ENCODE results near the gene SLC44A5.

Gene SLC44A5

DNA sequence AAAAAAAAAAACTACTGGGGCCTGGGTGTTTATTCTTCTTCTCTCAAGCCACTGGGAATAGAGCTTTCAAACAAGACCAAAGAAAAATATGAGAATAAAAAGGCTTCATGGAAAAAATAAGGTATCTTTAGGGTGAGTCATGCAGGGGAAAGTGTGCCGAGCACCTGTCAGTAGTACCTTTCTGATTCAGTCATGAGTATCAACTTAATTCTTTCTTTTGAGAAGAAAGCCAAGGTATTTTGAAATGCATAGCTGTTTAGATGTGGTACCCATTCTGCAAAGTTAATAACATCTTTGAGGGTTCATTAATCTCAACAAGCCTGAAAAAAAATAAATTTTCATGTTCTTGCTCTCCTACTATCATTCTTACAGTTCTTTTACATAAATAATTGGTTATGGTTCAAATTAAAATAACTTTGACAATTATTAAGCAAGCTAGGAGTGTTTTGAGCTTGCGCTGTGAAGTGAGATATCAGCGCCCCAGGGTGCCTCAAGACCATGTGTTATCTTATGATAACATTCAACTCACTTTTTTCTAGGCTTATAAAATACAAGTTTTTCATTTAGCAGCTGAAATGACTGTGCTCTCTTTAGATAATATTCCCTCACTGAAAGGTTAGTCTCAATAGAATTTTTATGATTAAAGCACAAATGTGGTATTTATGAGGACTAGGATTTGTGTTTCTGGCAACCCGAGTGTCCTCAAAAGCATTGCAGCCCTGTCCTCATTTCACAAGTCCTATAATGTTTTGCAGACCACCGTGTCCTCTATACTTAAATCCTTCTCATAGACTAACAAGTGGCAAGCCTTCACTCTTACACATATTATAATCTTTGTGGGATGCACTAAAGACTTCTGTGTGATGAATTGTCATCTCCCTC is 138.6 kb downstream of the SLC44A5 start:
- no peak for TF ChIP-seq FOXM1 (IDR thresholded peaks at IDR 0.05; ENCODE audit: borderline replicate concordance, low read depth)
- no peak for TF ChIP-seq ZBTB7A (IDR thresholded peaks at IDR 0.05; ENCODE audit: low read depth)
- no peak for TF ChIP-seq EP300 (IDR thresholded peaks at IDR 0.05; ENCODE audit: borderline replicate concordance)
- no peak for TF ChIP-seq RAD21 (IDR thresholded peaks at IDR 0.05; ENCODE audit: low read depth)
- TF ChIP-seq, protein P1, sequence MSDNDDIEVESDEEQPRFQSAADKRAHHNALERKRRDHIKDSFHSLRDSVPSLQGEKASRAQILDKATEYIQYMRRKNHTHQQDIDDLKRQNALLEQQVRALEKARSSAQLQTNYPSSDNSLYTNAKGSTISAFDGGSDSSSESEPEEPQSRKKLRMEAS (IDR thresholded peaks at IDR 0.05): no peak
- no peak for TF ChIP-seq TCF12 (IDR thresholded peaks at IDR 0.05; ENCODE audit: low read depth)
- TF ChIP-seq TEAD4 (IDR thresholded peaks at IDR 0.05): no peak

DNA sequence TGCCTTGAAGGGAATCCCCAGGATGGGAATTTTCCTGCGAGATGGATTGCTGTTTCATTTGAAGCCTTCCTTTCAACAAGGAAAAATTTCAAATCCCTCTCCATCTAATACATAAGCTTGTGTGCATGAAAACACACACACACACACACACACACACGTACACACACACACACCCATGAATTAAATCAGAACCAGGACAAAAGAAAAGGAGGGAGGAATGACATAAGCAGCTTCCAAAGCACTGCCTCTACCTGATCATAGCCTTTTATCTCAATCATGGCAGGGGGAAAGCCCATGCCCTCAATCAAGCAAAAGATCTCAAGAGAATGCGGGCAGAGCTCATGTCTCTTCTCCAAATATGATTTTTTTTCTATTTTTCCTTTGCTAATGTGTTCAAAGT is 139.7 kb downstream of the SLC44A5 start:
- TF ChIP-seq TEAD4 (IDR thresholded peaks at IDR 0.05) (no peak), TAF1 (IDR thresholded peaks at IDR 0.05; ENCODE audit: low read depth) (no peak), CREB1 (IDR thresholded peaks at IDR 0.05; ENCODE audit: low read depth) (no peak), YY1 (IDR thresholded peaks at IDR 0.05; ENCODE audit: low read depth) (no peak), EGR1 (IDR thresholded peaks at IDR 0.05) (no peak), CEBPB (IDR thresholded peaks at IDR 0.05) (no peak), TCF12 (IDR thresholded peaks at IDR 0.05; ENCODE audit: low read depth) (no peak), EP300 (IDR thresholded peaks at IDR 0.05; ENCODE audit: borderline replicate concordance) (no peak), FOXM1 (IDR thresholded peaks at IDR 0.05; ENCODE audit: borderline replicate concordance, low read depth) (no peak), RAD21 (IDR thresholded peaks at IDR 0.05; ENCODE audit: low read depth) (no peak), ZBTB7A (IDR thresholded peaks at IDR 0.05; ENCODE audit: low read depth) (no peak), NFIC (IDR thresholded peaks at IDR 0.05) (no peak)
- TF ChIP-seq, protein P2, sequence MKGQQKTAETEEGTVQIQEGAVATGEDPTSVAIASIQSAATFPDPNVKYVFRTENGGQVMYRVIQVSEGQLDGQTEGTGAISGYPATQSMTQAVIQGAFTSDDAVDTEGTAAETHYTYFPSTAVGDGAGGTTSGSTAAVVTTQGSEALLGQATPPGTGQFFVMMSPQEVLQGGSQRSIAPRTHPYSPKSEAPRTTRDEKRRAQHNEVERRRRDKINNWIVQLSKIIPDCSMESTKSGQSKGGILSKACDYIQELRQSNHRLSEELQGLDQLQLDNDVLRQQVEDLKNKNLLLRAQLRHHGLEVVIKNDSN (IDR thresholded peaks at IDR 0.05): no peak
- TF ChIP-seq, protein P1 (IDR thresholded peaks at IDR 0.05): no peak
- TF ChIP-seq, protein P3, sequence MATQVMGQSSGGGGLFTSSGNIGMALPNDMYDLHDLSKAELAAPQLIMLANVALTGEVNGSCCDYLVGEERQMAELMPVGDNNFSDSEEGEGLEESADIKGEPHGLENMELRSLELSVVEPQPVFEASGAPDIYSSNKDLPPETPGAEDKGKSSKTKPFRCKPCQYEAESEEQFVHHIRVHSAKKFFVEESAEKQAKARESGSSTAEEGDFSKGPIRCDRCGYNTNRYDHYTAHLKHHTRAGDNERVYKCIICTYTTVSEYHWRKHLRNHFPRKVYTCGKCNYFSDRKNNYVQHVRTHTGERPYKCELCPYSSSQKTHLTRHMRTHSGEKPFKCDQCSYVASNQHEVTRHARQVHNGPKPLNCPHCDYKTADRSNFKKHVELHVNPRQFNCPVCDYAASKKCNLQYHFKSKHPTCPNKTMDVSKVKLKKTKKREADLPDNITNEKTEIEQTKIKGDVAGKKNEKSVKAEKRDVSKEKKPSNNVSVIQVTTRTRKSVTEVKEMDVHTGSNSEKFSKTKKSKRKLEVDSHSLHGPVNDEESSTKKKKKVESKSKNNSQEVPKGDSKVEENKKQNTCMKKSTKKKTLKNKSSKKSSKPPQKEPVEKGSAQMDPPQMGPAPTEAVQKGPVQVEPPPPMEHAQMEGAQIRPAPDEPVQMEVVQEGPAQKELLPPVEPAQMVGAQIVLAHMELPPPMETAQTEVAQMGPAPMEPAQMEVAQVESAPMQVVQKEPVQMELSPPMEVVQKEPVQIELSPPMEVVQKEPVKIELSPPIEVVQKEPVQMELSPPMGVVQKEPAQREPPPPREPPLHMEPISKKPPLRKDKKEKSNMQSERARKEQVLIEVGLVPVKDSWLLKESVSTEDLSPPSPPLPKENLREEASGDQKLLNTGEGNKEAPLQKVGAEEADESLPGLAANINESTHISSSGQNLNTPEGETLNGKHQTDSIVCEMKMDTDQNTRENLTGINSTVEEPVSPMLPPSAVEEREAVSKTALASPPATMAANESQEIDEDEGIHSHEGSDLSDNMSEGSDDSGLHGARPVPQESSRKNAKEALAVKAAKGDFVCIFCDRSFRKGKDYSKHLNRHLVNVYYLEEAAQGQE (IDR thresholded peaks at IDR 0.05; ENCODE audit: low read depth): no peak

DNA sequence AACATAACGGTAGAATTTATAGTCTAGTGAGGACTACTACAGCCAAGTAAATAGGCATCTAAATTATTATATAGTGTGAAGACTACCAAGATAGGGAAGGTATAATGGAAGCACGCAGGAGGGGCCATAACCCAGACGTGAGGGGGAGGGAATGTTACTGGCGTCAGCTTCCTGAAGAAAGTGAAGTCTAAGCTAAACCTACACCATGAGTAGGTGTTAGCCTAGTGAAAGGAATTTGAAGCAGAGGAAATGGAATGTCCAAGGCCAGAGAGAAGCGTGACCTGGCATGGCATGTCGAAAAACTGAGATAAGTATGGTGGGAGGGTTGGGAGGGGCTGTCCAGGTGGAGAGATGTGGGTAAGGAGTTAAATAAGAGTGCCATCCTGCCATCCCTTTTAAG is 140.5 kb downstream of the SLC44A5 start:
- no peak for TF ChIP-seq TEAD4 (IDR thresholded peaks at IDR 0.05)
- TF ChIP-seq, protein P1 (IDR thresholded peaks at IDR 0.05): no peak
- TF ChIP-seq CEBPB (IDR thresholded peaks at IDR 0.05): no peak
- TF ChIP-seq FOXM1 (IDR thresholded peaks at IDR 0.05; ENCODE audit: borderline replicate concordance, low read depth): no peak
- no peak for TF ChIP-seq YY1 (IDR thresholded peaks at IDR 0.05; ENCODE audit: low read depth)
- no peak for TF ChIP-seq CREB1 (IDR thresholded peaks at IDR 0.05; ENCODE audit: low read depth)
- TF ChIP-seq, protein P3 (IDR thresholded peaks at IDR 0.05; ENCODE audit: low read depth): no peak
- TF ChIP-seq ZBTB7A (IDR thresholded peaks at IDR 0.05; ENCODE audit: low read depth): no peak
- no peak for TF ChIP-seq RAD21 (IDR thresholded peaks at IDR 0.05; ENCODE audit: low read depth)
- no peak for TF ChIP-seq EGR1 (IDR thresholded peaks at IDR 0.05)
- no peak for TF ChIP-seq TCF12 (IDR thresholded peaks at IDR 0.05; ENCODE audit: low read depth)
- TF ChIP-seq, protein P2 (IDR thresholded peaks at IDR 0.05): no peak
- TF ChIP-seq TAF1 (IDR thresholded peaks at IDR 0.05; ENCODE audit: low read depth): no peak
- TF ChIP-seq NFIC (IDR thresholded peaks at IDR 0.05): no peak
- TF ChIP-seq EP300 (IDR thresholded peaks at IDR 0.05; ENCODE audit: borderline replicate concordance): no peak

DNA sequence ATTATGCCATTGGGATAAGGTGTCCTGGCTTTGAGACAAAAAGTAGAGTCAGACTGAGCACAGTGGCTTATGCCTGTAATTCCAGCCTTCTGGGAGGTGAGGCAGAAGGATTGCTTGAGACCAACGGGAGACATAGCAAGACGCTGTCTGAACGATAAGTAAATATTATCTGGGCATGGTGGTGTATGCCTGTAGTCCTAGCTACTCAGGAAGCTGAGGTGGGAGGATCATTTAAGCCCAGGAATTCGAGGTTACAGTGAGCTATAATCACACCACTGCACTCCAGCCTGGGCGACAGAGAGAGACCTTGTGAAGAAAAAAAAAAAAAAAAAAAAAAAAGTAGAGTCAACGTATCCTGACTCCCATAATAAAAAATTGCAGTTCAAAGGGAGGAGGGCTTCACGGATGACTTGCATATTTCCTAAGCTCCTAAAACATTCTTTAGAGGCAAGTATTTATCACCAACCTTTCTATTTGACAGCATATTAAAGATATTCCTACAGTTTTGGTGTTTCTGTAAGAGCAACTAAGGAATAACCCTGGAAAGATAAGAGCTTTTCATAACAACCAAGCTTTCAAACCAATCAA is 141.2 kb downstream of the SLC44A5 start:
- no peak for TF ChIP-seq NFIC (IDR thresholded peaks at IDR 0.05)
- TF ChIP-seq FOXM1 (IDR thresholded peaks at IDR 0.05; ENCODE audit: borderline replicate concordance, low read depth): no peak
- no peak for TF ChIP-seq TEAD4 (IDR thresholded peaks at IDR 0.05)
- no peak for TF ChIP-seq EGR1 (IDR thresholded peaks at IDR 0.05)
- no peak for TF ChIP-seq ZBTB7A (IDR thresholded peaks at IDR 0.05; ENCODE audit: low read depth)
- TF ChIP-seq EP300 (IDR thresholded peaks at IDR 0.05; ENCODE audit: borderline replicate concordance): no peak
- TF ChIP-seq, protein P1 (IDR thresholded peaks at IDR 0.05): no peak
- TF ChIP-seq CEBPB (IDR thresholded peaks at IDR 0.05): no peak
- no peak for TF ChIP-seq TAF1 (IDR thresholded peaks at IDR 0.05; ENCODE audit: low read depth)
- no peak for TF ChIP-seq TCF12 (IDR thresholded peaks at IDR 0.05; ENCODE audit: low read depth)
- no peak for TF ChIP-seq YY1 (IDR thresholded peaks at IDR 0.05; ENCODE audit: low read depth)
- TF ChIP-seq, protein P2 (IDR thresholded peaks at IDR 0.05): no peak
- TF ChIP-seq CREB1 (IDR thresholded peaks at IDR 0.05; ENCODE audit: low read depth): no peak
- TF ChIP-seq RAD21 (IDR thresholded peaks at IDR 0.05; ENCODE audit: low read depth): no peak
- TF ChIP-seq, protein P3 (IDR thresholded peaks at IDR 0.05; ENCODE audit: low read depth): no peak

All from Ishikawa (cell line).